Activated naive CD8-positive, alpha-beta T cell treated with anti-CD3 and anti-CD28 coated beads, Interleukin-2, amount 50 U/mL, for 24 hours (primary cell): ENCODE results near the gene RANBP3.
"Not testable (repeated sequence)": the region's sequence is repeated elsewhere in the genome, so short reads cannot be mapped to it uniquely, and the experiment has no call there.

ENCODE experiments used
- ATAC-seq: fragments of 150-1000 bp; cut with Tn5 transposase; one replicate; pipeline ENCODE4 v1.10.0; 2021
- DNase-seq: peaks from one replicate; pipeline ENCODE4 v3.0.0; 2021
- H3K27ac Mint-ChIP-seq: one replicate; pipeline ENCODE4 v1.8.0; 2021; ENCODE audit warnings: mild to moderate bottlenecking, mixed read lengths
- H3K27me3 Mint-ChIP-seq: one replicate; pipeline ENCODE4 v1.8.0; 2021; ENCODE audit warnings: mixed read lengths
- H3K36me3 Mint-ChIP-seq: one replicate; pipeline ENCODE4 v1.8.0; 2021; ENCODE audit warnings: low read depth, mixed read lengths
- H3K4me1 Mint-ChIP-seq: one replicate; pipeline ENCODE4 v1.8.0; 2021; ENCODE audit warnings: mixed read lengths
- H3K4me3 Mint-ChIP-seq: one replicate; pipeline ENCODE4 v1.8.0; 2021; ENCODE audit warnings: mild to moderate bottlenecking, moderate library complexity, mixed read lengths
- H3K9me3 Mint-ChIP-seq: one replicate; pipeline ENCODE4 v1.8.0; 2021; ENCODE audit warnings: mixed read lengths

RANBP3 gene

DNA sequence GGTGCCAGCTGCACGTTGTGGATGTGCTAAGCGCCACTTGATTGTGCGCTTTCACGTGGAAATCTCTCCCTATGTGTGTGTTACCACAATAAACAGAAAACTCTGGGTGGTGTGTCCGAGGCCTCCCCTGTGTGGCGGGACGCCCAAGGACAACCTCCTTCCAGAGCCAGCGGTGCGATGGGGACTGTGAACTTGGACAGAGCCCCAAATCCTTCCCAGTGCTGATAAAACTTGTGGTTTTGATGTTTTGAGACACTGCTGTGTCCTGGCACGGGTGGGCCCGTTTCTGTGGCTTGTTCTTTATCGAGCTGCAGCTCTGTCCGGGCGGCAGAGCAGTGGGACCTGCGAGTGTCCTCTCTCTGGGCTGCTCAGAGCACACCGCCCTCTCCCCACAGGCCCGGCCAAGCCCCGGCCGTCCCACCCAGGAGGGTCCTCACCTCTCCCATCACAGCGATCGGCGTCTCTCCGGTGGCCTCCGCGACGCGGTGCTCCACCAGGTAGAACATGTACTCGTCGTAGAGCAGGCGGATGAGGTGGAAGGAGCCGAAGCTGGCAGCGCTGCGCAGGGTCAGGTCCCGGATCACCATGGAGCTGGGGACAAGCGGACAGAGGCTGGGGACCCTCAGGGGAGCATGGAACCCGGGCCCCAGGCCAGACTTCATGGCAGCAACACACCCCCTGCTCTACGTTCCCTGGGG, 18.8 kb upstream of the RANBP3 start:
- DNase-seq = no peak
- H3K4me1 Mint-ChIP-seq = no peaks in the 10 kb centered on the region
- no peaks in the 10 kb centered on the region for H3K27me3 Mint-ChIP-seq
- H3K27ac Mint-ChIP-seq = no peak overlapping the region
- H3K4me3 Mint-ChIP-seq = no peak overlapping the region
- H3K9me3 Mint-ChIP-seq = no peaks in the 10 kb centered on the region
- ATAC-seq = no peak
- peaks cover 14% of the 10 kb centered on the region for H3K36me3 Mint-ChIP-seq

DNA sequence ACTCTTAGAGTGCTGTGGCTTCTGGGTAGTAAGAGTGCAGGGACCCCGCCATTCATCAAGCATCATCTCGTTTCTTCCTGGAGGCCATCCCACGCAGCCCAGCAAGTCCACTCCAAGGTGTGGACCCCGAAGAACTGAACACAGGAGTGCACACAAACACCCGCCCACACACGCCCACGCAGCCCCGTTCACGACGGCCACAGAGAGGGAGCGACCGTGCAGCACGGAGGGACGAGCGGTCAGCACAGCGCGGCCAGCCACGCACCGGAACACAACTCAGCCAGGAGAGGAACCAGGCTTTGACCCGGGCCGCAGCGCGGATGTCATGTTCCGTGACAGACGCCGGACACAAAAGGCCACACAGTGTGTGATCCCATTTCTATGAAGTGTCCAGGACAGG, 18.2 kb upstream of the RANBP3 start:
- Mint-ChIP-seq H3K27me3 (no peaks in the 10 kb centered on the region), H3K9me3 (no peaks in the 10 kb centered on the region), H3K4me1 (no peaks in the 10 kb centered on the region), H3K4me3 (no peak overlapping the region), H3K36me3 (peaks cover 14% of the 10 kb centered on the region), H3K27ac (no peak overlapping the region)
- ATAC-seq = no peak
- no peak for DNase-seq

DNA sequence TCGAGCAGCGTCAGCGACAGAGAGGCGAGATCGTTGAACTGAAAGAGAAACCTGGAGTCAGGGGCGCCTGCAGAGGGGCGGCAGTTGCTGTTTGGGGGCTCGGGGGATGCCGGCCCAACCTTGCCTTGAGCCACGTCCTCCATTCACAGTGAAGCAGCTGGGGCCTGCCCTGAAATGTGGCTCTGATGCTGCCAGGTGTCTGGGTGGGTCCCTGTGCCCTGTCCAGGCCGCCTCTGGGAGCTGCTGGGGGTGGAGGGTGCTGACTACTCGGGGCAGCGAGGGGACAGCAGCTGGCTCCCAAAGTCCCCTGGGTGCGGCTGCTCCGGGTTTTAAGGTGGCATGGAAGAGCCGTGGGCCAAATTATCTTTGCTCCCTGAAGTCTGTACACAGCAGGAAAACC, 17.7 kb upstream of the RANBP3 start:
- ATAC-seq = no peak
- H3K9me3 Mint-ChIP-seq = no peaks in the 10 kb centered on the region

DNA sequence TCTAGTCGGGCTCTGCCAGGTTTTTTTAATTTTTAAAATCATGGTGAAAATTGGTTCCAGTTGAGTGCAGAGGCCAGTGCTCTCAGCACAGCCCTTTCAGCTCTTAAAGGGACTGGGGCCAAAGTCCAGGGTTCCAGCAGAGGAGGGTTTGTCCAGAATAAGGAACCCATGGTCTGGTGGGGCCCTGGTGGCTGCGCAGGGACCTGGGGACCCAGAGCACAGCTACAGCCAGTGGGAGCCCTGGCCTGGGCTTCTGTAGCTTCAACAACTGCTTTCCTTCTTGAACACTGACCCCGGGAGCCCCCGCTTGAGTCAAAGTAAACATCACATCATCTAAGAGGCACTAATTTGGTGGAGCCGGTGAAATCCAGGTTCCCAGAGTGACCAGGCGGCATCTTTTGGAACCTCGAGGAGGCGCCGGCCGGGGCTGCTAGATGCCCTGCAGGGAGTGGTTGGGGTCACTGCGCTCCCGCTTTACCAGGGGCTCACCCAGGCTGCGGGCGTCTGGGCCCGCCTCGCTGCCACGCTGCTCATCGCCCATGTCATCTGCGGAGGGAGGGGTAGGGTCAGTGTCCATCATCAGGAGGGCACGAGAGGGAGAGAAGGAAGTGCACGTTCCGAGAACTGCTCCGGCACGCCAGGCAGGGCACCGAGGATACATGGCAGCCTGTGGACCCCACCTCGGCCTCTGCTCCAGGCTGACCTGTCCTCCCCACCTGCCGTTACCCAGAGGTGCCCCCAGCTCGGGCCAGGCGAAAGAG, 16.6 kb upstream of the RANBP3 start:
- DNase-seq = no peak
- ATAC-seq = no peak
- Mint-ChIP-seq H3K9me3 (no peaks in the 10 kb centered on the region), H3K27me3 (no peaks in the 10 kb centered on the region), H3K36me3 (peaks cover 4% of the 10 kb centered on the region), H3K4me3 (no peak overlapping the region), H3K27ac (no peak overlapping the region), H3K4me1 (peaks cover 2% of the 10 kb centered on the region)

More for the DNA sequence above, 17.7 kb upstream of the RANBP3 start:
- H3K4me3 Mint-ChIP-seq = no peak overlapping the region
- no peak overlapping the region for H3K27ac Mint-ChIP-seq
- peaks cover 11% of the 10 kb centered on the region for H3K36me3 Mint-ChIP-seq
- no peaks in the 10 kb centered on the region for H3K27me3 Mint-ChIP-seq
- DNase-seq = no peak
- H3K4me1 Mint-ChIP-seq = no peaks in the 10 kb centered on the region

DNA sequence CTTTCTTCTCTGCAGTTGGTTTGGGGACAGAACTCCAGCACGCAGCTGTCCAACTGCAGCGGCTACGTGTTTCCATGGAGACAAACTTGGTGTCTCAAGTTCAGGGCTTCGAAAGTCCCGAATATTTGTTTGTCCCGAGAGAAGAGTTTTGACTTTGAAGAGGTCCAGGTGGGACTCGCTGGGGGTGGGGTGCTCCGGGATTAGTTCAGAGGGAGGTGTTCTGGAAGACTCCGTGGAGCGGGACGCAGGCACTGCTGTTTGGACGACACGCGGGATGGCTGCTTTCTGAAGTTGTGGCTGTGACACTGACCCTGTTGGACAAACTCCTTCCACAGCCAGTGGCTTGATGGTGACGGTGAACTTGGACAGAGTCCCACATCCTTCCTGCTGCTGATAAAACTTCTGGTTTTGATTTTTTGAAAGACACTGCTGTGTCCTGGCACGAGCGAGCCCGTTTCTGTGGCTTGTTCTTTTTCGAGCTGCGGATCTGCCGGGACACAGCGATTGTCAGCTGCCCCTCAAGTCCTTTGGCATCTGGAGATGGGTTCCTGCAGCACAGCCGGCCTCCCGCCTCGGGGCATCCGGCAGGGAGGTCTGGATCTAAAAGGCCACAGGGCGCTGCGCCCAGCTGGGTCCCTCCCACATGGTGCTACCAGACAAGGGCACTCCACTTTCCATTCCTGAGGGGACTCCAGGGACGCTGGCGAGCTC, 15.9 kb upstream of the RANBP3 start:
- DNase-seq (no peak), ATAC-seq (no peak)
- peaks cover 2% of the 10 kb centered on the region for H3K36me3 Mint-ChIP-seq
- no peak overlapping the region for H3K4me3 Mint-ChIP-seq
- peaks cover 2% of the 10 kb centered on the region for H3K4me1 Mint-ChIP-seq
- H3K27ac Mint-ChIP-seq = no peak overlapping the region
- no peaks in the 10 kb centered on the region for H3K27me3 Mint-ChIP-seq
- no peaks in the 10 kb centered on the region for H3K9me3 Mint-ChIP-seq

DNA sequence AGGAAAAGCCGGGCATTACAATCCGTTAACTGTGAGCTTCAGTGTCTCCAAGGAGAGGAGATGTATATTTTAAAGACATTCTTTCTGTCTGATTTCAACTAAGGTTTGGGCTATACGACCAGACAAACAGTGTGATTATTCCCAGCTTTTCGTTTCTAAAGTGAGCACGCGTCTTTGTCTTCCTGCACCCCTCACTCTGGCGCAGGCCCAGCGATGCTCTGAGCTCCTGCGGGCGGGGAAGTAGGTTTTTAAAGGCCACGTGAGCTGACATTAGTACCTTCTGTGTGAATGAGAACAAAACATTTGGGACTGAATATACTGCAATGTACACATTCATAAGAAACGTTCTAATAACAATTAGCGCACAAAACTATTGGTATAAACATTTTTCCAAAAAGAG, 15.3 kb upstream of the RANBP3 start:
- no peaks in the 10 kb centered on the region for H3K27me3 Mint-ChIP-seq
- no peak for ATAC-seq
- no peak overlapping the region for H3K4me3 Mint-ChIP-seq
- no peak for DNase-seq
- peaks cover 2% of the 10 kb centered on the region for H3K36me3 Mint-ChIP-seq
- no peaks in the 10 kb centered on the region for H3K9me3 Mint-ChIP-seq
- H3K4me1 Mint-ChIP-seq = peaks cover 2% of the 10 kb centered on the region
- H3K27ac Mint-ChIP-seq = no peak overlapping the region

DNA sequence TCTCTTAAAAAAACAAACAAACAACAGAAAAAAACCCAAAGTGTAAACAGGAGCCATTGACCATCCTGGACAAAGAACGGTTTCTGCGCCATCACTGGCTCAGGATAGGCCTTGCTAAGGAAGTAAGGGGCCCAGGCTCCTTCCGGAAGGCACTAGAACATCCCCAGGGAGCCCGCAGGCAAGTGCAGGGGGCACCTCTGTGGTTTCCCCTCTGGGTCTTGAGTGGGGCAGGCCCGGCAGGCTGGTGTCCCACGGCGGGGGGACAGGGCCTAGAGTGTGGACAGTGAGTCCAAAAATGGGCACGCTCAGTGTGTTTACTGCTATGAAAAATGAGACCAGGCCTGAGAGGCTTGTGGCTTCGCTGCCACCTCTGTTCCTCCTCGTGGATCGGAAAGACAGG, 14.8 kb upstream of the RANBP3 start:
- DNase-seq (no peak), ATAC-seq (no peak)
- no peaks in the 10 kb centered on the region for H3K9me3 Mint-ChIP-seq
- H3K36me3 Mint-ChIP-seq = peaks cover 2% of the 10 kb centered on the region
- H3K27me3 Mint-ChIP-seq = no peaks in the 10 kb centered on the region
- no peak overlapping the region for H3K27ac Mint-ChIP-seq
- no peak overlapping the region for H3K4me3 Mint-ChIP-seq
- H3K4me1 Mint-ChIP-seq = peaks cover 3% of the 10 kb centered on the region

DNA sequence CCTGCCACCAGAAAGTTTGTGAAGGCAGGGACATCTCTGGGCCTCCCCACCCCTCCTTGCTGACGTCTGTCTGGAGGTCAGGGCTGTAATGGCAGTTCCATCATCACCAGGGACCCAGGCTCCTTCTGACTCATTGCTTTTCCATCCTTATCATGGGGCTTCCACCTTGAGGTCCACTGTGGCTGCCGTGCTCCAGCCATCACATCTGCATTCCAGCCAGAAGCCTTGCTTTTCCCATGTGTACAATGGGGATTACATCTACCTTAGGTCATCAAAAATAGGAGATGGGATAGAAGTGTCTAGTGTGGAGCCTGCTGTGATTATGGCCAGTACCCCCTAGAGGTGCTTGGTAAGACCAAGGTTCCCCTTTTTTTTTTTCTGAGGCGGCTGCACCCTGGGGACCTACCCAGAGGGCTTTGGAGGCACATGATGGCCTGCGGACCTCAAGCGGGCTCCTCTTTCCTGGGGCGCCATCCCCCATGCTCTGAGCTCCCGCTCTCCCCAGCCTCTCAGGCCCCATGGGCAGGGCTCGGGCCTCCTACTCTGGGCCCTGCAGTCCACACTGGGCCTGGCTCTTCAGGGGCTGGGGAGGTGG, 13.4 kb upstream of the RANBP3 start:
- no peaks in the 10 kb centered on the region for H3K27me3 Mint-ChIP-seq
- no peak for DNase-seq
- H3K4me3 Mint-ChIP-seq = no peak overlapping the region
- no peak for ATAC-seq
- H3K9me3 Mint-ChIP-seq = no peaks in the 10 kb centered on the region
- peaks cover 2% of the 10 kb centered on the region for H3K36me3 Mint-ChIP-seq
- H3K4me1 Mint-ChIP-seq = peaks cover 12% of the 10 kb centered on the region
- no peak overlapping the region for H3K27ac Mint-ChIP-seq

DNA sequence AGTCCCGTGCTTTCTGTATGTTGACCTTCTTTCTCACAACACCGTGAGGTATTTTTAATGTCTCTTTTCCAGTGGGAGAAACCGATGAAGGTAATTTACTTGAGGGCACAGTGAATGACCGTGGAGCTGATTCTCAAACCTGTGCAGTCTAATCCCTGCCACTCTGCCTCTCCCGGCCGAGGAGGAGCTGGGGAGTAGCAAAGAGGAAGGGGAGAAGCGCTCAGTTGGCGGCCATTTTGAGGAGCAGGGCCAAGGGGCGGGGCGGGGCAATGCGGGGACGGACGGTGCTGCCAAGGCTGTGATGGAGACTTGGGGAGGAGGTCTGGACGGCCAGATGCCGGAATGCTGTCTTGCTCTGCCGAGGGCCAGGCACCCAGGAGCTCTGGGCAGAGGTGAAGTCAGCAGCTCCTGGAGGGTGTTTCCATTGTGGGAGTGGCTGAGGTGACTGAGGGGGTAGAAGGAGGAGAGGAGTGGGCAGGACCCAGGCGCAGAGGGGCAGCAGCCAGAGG, 12.4 kb upstream of the RANBP3 start:
- peaks cover 12% of the 10 kb centered on the region for H3K4me1 Mint-ChIP-seq
- DNase-seq = no peak
- H3K36me3 Mint-ChIP-seq = no peaks in the 10 kb centered on the region
- no peaks in the 10 kb centered on the region for H3K9me3 Mint-ChIP-seq
- H3K27ac Mint-ChIP-seq = no peak overlapping the region
- peak overlapping the region; percentile 49 for H3K4me3 Mint-ChIP-seq
- H3K27me3 Mint-ChIP-seq = no peaks in the 10 kb centered on the region
- ATAC-seq = no peak

DNA sequence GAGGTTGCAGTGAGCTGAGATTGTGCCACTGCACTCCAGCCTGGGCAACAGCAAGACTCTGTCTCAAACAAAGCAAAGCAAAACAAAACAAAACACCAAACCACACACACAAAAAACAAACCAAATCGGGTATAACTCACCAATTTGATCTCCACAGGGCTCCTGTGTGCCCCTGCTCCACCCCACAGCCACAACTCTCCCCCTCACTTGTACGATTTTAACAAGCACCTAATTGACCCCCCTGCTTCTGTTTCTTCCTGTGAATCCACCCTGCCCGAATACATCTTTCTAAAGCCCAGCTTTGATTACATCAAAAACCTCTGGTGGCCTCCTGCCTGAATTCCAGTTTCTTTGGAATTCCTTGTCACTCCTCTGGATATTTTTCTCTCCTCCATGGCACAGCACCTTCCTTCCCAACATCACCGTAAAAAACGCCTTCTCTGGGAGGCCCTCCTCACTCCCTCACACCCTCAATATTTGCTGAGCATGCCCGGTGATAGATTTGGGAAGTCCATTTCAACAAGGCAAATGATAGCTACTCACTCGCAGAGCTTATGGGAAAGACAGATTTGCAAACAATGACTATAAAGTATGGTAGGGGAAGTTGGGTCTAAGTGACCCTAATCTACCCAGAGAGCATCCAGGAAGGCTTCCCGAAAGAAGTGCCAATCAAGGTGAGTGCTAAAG, 11.6 kb upstream of the RANBP3 start:
- peak overlapping the region; percentile 1 for H3K27ac Mint-ChIP-seq
- no peaks in the 10 kb centered on the region for H3K27me3 Mint-ChIP-seq
- no peak for DNase-seq
- H3K9me3 Mint-ChIP-seq = no peaks in the 10 kb centered on the region
- no peak for ATAC-seq
- no peaks in the 10 kb centered on the region for H3K36me3 Mint-ChIP-seq
- H3K4me3 Mint-ChIP-seq = no peak overlapping the region
- peaks cover 12% of the 10 kb centered on the region for H3K4me1 Mint-ChIP-seq

DNA sequence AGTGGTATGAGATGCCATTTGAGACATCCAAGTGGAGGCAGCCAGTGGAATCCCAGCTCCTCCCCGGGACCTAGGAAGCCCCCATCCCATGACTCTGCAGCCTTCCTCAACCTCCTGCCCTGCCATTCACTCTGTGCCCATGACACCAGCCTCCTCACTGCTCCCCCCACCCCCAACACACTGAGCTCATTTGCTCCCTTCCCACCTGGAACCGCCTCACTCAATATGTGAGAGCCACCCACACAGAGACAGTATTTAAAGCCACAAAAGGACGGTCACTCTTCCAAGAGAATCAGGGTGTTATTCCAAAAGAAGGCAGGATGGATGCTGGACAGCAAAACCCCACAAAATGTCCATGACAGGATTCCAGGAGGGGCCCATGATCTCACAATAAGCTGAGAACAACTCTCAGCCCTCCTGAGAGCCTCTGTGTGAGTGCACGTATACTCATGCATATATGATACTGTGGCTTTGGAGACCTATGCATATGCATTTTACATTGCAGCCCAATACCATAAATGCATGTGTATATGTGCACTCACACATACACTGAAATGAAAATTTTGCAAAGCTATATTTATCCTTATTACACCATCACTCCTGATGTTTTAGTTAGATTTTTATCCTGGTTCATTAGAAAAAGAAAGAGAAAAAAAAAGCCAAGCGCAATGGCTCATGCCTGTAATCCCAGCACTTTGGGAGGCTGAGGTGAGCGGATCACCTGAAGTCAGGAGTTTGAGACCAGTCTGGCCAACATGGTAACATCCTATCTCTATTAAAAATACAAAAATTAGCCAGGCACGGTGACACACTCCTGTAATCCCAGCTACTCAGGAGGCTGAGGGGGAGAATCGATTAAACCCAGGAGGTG, 10.8 kb upstream of the RANBP3 start:
- H3K4me1 Mint-ChIP-seq = peaks cover 12% of the 10 kb centered on the region
- H3K9me3 Mint-ChIP-seq = no peaks in the 10 kb centered on the region
- H3K27ac Mint-ChIP-seq = no peak overlapping the region
- H3K27me3 Mint-ChIP-seq = no peaks in the 10 kb centered on the region
- no peak overlapping the region for H3K4me3 Mint-ChIP-seq
- DNase-seq = no peak
- H3K36me3 Mint-ChIP-seq = no peaks in the 10 kb centered on the region
- ATAC-seq = no peak

DNA sequence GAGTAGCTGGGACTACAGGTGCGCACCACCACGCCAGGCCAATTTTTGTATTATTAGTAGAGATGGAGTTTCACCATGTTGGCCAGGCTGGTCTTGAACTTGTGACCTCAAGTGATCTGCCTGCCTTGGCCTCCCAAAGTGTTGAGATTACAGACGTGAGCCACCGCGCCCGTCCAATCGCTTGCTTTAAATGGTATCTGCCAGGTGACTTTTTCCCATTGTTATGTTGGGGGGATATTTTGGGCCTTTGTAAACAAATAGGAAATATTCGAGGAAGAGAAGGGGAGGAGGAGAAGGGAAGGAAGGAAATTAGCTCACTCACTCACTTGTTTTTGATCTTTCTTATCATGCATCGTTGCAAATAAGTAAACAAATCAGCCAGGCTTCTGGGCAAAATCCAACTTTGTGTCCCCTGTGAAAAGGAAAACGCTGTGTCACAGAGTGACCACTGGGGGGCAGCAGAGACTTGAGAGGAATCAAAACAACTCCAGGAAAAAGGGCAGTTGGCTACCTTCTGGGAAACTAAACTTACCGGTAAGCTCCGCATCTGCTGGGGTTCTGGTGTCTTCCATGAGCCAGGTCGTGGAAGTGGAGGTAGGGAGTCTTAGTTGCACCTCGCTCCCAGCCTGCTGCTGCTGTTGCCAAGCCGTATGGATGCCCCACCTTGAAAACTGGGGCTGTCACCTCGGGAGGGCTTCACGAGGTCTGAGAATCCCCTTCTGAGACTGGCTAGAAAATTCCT, 9.3 kb upstream of the RANBP3 start:
- Mint-ChIP-seq H3K27me3 (no peaks in the 10 kb centered on the region), H3K36me3 (no peaks in the 10 kb centered on the region), H3K27ac (no peak overlapping the region), H3K4me3 (peak overlapping the region; percentile 71), H3K4me1 (peaks cover 22% of the 10 kb centered on the region), H3K9me3 (no peaks in the 10 kb centered on the region)
- ATAC-seq (peak; percentile 17), DNase-seq (peak; percentile 80)

DNA sequence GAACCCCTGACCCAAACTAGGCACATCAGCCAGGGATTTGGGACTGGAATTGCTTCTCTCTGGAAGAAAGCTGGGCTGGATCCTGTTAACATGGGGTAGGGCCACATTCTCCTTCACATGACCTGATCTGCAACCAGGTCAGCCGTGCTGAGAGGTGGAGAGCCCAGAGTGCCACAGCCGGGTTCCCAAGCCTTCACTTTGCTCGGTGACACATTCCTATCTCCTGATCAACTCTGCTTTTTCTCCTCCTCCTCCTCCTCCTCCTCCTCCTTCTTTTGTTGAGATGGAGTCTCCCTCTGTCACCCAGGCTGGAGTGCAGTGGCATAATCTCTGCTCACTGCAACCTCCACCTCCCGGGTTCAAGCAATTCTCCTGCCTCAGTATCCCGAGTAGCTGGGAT, 7.9 kb upstream of the RANBP3 start:
- H3K27ac Mint-ChIP-seq, DNase-seq, ATAC-seq, H3K27me3 Mint-ChIP-seq, H3K9me3 Mint-ChIP-seq, H3K36me3 Mint-ChIP-seq, H3K4me3 Mint-ChIP-seq: not testable (repeated sequence)
- peaks cover 26% of the 10 kb centered on the region for H3K4me1 Mint-ChIP-seq
